Activated CD4-positive, alpha-beta T cell treated with anti-CD3 and anti-CD28 coated beads, Interleukin-2, amount 50 U/mL, for 16 hours (primary cell): ENCODE results near the gene KRT72.
"Not testable (repeated sequence)": the region's sequence is repeated elsewhere in the genome, so short reads cannot be mapped to it uniquely, and the experiment has no call there.

Source experiments
- DNase-seq: peaks from one replicate; pipeline ENCODE4 v3.0.0-alpha.2; 2020

The KRT72 gene

GRCh38 chr12:52605542-52605941 is 4.3 kb upstream of the KRT72 start:
- no peak for DNase-seq

GRCh38 chr12:52604859-52605258 is 3.6 kb upstream of the KRT72 start:
- DNase-seq = no peak

GRCh38 chr12:52603314-52603713 is 2.1 kb upstream of the KRT72 start:
- DNase-seq = no peak

- DNase-seq = no peak
Measured at GRCh38 chr12:52602552-52602951, 1.3 kb upstream of the KRT72 start.

- no peak for DNase-seq
Measured at GRCh38 chr12:52601671-52602070, 408 bp upstream of the KRT72 start.

- DNase-seq = no peak
Measured at GRCh38 chr12:52600475-52600874, 788 bp downstream of the KRT72 start.

GRCh38 chr12:52600071-52600470 is 1.2 kb downstream of the KRT72 start:
- DNase-seq = no peak

GRCh38 chr12:52598966-52599365 is 2.3 kb downstream of the KRT72 start:
- no peak for DNase-seq

GRCh38 chr12:52594237-52594636 is 7.0 kb downstream of the KRT72 start:
- DNase-seq = not testable (repeated sequence)

GRCh38 chr12:52591521-52591920 is 9.7 kb downstream of the KRT72 start:
- no peak for DNase-seq

GRCh38 chr12:52590021-52590420 is 11.2 kb downstream of the KRT72 start:
- DNase-seq = no peak

- no peak for DNase-seq
Measured at GRCh38 chr12:52587563-52587962, 13.7 kb downstream of the KRT72 start.

- DNase-seq = peak; percentile 3
Measured at GRCh38 chr12:52585946-52586345, 15.3 kb downstream of the KRT72 start.

GRCh38 chr12:52585066-52585465 is 16.2 kb downstream of the KRT72 start:
- DNase-seq = no peak

- no peak for DNase-seq
Measured at GRCh38 chr12:52584156-52584682, 17.0 kb downstream of the KRT72 start.

GRCh38 chr12:52582971-52583456 is 18.2 kb downstream of the KRT72 start:
- peak; percentile 45 for DNase-seq

- DNase-seq = no peak
Measured at GRCh38 chr12:52582486-52582885, 18.8 kb downstream of the KRT72 start.

- DNase-seq = no peak
Measured at GRCh38 chr12:52581481-52581880, 19.8 kb downstream of the KRT72 start.

- no peak for DNase-seq
Measured at GRCh38 chr12:52581066-52581465, 20.2 kb downstream of the KRT72 start.

- no peak for DNase-seq
Measured at GRCh38 chr12:52580496-52580895, 20.8 kb downstream of the KRT72 start.

GRCh38 chr12:52579468-52580465 is 21.5 kb downstream of the KRT72 start:
- no peak for DNase-seq

- DNase-seq = no peak
Measured at GRCh38 chr12:52578469-52578868, 22.8 kb downstream of the KRT72 start.

- DNase-seq = no peak
Measured at GRCh38 chr12:52577316-52577715, 23.9 kb downstream of the KRT72 start.

GRCh38 chr12:52575948-52576347 is 25.3 kb downstream of the KRT72 start:
- no peak for DNase-seq
